GM18519 (cell line): ENCODE results near the gene MAGEE1.
A peak's percentile ranks its signal among the peaks of the same experiment; 100 is the strongest.

Experiments used
- ATAC-seq: cut with Tn5 transposase; IDR thresholded peaks from one replicate; pipeline ENCODE4 v1.9.1; 2021; ENCODE audit warnings: mild to moderate bottlenecking, moderate library complexity; ENCODE audit not compliant: unreplicated experiment, low FRiP score

MAGEE1 gene, protein sequence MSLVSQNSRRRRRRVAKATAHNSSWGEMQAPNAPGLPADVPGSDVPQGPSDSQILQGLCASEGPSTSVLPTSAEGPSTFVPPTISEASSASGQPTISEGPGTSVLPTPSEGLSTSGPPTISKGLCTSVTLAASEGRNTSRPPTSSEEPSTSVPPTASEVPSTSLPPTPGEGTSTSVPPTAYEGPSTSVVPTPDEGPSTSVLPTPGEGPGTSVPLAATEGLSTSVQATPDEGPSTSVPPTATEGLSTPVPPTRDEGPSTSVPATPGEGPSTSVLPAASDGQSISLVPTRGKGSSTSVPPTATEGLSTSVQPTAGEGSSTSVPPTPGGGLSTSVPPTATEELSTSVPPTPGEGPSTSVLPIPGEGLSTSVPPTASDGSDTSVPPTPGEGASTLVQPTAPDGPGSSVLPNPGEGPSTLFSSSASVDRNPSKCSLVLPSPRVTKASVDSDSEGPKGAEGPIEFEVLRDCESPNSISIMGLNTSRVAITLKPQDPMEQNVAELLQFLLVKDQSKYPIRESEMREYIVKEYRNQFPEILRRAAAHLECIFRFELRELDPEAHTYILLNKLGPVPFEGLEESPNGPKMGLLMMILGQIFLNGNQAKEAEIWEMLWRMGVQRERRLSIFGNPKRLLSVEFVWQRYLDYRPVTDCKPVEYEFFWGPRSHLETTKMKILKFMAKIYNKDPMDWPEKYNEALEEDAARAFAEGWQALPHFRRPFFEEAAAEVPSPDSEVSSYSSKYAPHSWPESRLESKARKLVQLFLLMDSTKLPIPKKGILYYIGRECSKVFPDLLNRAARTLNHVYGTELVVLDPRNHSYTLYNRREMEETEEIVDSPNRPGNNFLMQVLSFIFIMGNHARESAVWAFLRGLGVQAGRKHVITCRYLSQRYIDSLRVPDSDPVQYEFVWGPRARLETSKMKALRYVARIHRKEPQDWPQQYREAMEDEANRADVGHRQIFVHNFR

DNA sequence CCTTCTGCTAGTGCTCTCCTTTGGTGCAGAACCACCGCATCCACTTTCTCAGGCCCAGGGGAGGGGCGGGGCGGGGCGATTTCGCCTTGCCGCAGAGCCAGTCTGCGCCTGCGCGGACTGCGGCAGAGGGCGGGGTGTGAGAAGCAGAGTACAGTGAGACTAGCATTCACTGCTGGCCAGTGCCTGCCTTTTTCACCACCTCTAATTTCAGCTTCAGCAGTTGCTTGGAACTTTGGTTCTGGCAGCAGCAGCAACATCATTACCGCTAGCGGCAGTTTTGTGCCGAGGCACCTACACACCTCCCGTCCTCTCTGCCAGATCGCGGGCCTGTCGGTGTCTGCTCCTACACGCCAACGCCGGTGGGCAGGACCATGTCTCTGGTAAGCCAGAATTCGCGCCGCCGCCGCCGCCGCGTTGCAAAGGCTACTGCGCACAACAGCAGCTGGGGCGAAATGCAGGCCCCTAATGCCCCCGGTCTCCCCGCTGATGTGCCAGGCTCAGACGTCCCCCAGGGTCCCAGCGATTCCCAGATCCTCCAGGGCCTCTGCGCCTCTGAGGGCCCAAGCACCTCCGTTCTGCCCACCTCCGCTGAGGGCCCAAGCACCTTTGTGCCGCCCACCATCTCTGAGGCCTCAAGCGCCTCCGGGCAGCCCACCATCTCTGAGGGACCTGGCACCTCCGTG, at the start of gene MAGEE1:
Gene MAGEE1 (plus strand): TSS at position 151 of the 683 bp plus-strand sequence. CDS start 221 bp downstream, at position 372.
- peak; percentile 71 for ATAC-seq

DNA sequence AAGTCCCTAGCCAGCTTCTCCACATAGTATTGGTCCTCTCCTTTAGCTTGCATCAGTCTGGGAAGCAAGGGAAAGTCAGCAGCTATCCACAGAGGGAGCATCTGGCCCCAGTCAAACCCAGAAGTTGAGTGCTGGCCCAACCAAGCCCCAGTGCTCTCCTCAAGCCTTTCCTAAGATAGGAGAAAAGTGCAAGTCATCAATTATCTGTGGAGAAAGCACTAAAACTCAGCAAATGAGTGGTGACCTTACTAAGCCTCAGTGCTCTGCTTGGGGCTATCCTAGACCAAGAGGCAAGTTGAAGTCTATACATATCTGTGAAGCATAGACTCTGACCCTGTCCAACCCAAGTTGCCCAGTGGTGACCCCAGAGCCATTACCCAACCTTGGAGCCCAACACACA, 28.5 kb upstream of the MAGEE1 start:
- ATAC-seq = no peak

DNA sequence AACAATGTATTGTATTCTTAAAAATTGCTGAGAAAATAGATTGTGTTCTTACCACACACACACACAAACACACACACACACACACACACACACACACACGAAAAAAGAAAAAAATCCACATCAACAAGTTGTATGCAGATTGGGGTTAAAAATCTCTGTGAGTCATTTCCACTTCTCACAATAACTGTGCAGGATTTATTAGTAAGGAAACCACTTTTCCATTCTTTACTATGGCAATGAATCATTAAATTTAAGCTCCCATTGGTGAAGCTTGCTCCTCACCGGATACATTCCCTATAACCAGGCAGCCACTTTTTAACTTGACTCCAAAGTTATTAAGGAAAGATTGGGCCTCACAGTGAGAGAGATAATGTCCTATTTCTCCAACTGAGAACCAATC, 19.7 kb upstream of the MAGEE1 start:
- no peak for ATAC-seq

DNA sequence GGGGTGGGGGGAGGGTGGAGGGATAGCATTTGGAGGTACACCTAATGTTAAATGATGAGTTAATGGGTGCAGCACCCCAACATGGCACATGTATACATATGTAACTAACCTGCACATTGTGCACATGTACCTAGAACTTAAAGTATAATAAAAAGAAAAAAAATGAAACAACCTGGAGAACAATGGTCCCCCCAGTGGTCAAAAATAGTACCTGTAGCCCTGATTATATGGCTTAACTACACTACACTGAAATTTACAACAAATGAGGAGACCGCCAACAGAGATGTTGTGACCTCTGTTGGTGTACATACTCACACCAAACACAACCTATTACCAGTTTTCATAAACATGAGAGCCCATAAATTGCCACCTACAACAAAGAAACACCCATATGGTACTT, 7.3 kb upstream of the MAGEE1 start:
- no peak for ATAC-seq

DNA sequence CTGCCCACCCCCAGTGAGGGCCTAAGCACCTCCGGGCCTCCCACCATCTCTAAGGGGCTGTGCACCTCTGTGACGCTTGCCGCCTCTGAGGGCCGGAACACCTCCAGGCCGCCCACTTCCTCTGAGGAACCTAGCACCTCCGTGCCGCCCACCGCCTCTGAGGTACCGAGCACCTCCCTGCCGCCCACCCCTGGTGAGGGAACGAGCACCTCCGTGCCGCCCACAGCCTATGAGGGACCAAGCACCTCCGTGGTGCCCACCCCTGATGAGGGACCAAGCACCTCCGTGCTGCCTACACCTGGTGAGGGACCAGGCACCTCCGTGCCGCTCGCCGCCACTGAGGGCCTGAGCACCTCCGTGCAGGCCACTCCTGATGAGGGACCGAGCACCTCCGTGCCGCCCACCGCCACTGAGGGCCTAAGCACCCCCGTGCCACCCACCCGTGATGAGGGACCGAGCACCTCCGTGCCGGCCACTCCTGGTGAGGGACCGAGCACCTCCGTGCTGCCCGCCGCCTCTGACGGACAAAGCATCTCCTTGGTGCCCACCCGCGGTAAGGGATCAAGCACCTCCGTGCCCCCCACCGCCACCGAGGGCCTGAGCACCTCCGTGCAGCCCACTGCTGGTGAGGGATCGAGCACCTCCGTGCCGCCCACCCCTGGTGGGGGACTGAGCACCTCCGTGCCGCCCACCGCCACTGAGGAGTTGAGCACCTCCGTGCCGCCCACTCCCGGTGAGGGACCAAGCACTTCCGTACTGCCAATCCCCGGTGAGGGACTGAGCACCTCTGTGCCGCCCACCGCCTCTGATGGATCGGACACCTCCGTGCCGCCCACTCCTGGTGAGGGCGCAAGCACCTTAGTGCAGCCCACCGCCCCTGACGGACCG, 977 bp downstream of the MAGEE1 start:
- ATAC-seq = peak; percentile 37

DNA sequence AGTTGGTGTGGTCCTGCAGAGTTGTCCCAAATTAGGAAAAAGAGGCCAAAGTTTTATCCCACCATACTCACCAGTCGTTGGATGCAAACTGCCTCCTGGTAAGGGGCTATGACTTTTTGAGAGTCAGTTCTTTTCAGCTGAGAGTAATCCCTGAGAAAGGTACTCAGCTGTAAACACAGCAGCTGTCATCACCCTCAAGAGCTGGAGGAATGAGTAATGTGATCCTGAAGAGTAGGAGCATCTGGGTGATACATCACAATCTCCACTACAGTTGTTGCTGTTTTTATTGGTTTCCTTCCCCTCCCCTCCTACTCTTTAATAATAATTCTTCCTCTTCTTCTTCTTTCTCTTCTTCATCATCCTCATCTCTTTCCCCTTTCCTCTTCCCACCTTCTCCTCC, 5.7 kb downstream of the MAGEE1 start:
- ATAC-seq = no peak

DNA sequence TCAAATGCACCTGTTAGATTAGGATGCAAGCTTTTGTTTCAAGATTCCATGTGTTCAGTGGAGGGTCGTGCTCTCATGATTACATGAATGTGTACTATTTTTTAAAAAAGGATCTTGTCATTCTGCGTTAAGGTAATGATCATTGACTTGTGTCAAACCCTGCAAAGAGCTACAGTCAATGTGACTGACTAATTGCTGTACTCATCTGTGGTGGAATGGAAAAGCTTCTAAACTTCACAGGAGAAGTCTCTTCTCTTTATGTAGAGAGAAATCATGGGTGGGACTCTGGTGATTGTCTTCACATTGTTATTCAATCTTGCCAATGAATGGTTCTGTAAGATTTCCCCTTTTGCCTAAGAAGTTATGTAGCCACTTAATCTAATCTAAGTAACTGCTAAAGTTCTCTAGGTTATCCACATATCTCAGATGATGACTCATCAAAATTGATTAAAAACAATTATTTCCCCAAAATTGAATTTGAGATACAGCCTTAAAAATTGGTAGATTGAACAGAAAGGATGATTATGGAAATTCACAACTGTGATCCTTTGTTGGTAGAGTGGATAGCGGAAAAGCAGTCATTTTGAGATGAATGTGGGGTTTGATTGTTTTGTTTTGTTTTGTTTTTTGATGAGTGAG, 6.7 kb downstream of the MAGEE1 start:
- no peak for ATAC-seq

DNA sequence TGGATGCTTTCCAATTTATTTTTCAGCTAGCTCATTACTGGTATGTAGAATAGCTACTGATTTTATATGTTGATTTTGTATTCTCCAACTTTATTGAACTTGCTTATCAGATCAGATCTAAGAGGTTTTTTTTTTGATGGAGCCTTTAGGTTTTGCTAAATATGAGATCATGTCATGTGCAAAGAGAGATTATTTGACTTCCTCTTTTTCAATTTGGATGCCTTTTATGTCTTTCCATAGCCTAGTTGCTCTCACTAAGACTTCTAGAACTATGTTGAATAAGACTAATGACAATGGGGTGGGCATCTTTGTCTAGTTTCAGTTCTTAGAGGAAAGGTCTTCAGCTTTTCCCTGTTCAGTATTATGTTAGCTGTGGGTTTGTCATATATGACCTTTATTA, 11.7 kb downstream of the MAGEE1 start:
- no peak for ATAC-seq

DNA sequence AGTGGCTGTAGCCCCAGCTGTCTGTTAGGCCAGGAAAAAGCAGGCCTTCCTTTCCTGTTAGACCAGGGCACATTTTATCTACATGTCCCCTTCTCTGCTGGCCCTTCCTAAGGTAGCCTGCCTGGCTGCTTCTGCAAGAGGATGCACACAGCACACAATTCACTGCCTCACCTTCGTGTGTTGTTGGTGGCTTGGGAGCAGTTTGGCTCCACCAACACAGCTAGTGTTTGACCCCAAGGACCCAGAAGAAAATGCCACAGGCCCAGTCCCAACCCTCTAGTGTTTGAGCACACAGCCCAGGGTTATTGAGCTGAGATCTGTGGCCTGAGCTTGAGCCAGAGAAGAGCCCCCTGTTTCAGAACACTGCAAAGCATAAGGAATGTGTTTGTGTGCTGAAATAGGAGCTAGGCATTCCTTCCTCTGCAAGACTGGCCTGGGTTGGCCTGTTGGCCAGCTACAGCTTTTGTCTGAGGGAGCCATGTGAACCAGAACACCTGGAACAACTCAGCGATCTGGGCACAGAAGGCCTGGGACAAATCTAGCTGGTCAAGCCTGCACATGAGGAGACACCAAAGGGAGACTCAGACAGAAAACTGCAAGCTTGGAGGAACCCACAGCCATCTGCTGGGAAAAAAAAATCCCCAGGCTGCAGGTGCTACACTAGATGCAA, 26.4 kb downstream of the MAGEE1 start:
- no peak for ATAC-seq

DNA sequence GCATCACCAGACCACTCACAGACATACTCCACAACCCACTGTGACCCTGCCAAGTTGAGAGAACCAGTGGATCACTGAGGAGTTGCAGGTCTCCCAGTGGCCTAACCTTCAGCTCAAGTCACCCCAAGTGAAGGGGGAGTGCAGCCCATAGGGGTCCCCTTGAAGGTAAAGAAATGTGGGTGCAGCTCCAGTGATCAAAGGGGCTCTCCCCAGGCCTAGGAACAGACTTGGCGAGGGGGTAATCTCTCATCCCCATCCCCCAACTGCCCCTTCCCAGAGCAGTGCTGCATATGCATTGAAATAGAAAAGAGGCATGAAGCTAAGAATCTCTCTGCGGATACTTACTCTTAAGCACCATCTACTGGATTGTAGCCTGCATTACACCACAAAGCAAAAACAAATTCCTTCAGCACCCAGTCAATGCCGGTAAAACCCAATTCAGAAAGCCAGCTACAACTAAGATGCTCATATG, 27.0 kb downstream of the MAGEE1 start:
- ATAC-seq = peak; percentile 71

DNA sequence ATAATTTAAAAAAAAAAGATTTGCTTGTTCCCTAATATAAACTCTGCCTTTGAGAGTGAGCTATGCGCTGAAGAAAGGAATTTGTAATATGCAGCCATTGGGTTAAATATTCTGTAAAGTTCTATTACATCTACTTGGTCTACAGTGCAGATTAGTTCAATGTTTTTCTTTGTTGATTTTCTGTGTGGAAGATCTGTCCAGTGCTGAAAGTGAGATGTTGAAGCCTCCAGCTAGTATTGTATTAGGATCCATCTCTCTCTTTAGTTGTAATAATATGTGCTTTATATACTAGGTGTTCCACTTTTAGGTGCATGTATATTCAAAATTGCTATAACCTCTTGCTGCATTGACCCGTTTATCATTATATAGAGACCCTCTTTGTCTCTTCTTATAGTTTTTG, 49.8 kb downstream of the MAGEE1 start:
- no peak for ATAC-seq
